ENCODE measurements around the gene SNTG2. TPM values are rescaled to one million over a fixed set of nuclear protein-coding genes. Genes with fewer than 3 reads are reported as not detected.

The SNTG2 gene
- total and polyA plus RNA-seq, 4 donors: 1.5 to 4.2 (median 1.9) TPM

DNA sequence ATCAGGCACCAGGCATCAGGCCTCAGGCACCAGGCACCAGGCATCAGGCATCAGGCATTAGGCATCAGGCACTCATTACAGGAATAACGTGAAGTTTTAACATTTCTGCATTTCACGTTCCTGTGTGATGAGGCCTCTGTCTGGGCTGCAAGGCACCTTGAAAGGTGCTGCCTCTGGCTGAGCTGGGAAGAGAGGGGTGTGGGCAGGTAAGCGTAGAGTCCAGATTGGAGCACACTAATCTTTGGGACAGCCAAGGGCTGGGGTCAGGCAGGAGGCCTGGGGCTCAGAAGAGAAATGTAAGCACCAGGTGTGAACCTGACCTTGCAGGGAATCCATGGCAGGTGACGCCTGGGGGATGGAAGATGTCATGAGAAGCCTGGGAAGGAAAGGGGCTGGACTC is 25.3 kb upstream of the SNTG2 start:
- H3K27me3 ChIP-seq (ENCODE audit: control insufficient read depth, insufficient read depth, low read length): no peaks in the 10 kb centered on the region
- WGBS (ENCODE audit: insufficient coverage): 84% methylated on average over 4 of the region's 4 CpGs
- no peaks in the 10 kb centered on the region for H3K36me3 ChIP-seq (ENCODE audit: control insufficient read depth, insufficient read depth, low read length)
- no peak for DNase-seq (ENCODE audit: low read depth in 4 of 6, low spot score in 6 of 6)
- no peak overlapping the region for H3K4me3 ChIP-seq (ENCODE audit: low read depth, low read length)
- no peaks in the 10 kb centered on the region for H3K4me1 ChIP-seq (ENCODE audit: control insufficient read depth, insufficient read depth, low read length)
- no peak overlapping the region for H3K27ac ChIP-seq (ENCODE audit: low read depth, low read length)
- peaks cover 5% of the 10 kb centered on the region for H3K9me3 ChIP-seq (ENCODE audit: control insufficient read depth, insufficient read depth, low read length)

DNA sequence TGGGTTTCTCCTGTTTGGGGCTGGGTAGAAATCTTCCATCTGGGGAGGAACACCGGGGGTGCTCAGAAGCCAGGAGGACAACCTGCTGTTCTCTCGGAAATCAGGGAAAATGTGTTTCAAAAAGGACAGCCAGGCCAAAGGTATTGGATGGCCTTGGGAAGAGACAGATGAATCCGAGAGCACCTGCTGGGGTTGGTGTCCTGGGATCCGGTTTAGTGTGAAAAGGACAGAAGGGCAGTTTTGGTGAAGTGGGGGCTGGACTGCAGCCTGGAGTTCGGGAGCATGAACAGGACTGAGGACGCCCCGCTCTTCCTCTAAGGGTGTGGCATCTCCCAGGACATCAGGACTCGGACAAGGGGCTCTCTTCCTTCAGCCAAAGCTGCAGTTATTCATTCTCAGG is 24.9 kb upstream of the SNTG2 start:
- DNase-seq (ENCODE audit: low read depth in 4 of 6, low spot score in 6 of 6): no peak

DNA sequence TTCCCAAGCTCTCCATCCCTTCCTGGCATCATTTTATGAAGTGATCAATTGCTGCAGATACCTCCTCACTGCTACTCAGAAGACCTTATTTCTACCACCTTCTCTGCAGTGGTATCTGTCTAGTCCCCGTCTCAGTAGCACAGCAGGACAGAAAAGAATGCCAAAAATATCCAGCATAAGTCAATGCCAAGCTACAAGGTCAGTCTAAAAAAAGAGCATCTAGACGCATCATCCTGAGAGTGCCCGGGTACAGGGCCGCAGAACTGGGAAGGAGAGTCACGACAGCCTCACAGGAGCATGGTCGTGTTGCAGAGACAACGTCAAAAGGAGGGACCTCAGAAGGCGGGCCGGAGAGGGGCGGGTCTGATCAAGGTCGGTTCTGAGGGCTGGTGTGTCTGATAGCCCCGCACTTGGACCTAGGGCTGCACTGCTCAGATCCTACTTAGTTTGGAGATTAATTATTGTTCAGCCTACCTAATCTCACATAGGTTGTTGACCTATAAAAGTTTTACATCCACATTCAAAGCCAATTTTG is 24.3 kb upstream of the SNTG2 start:
- Histone ChIP-seq H3K27ac (ENCODE audit: low read depth, low read length) (no peak overlapping the region), H3K27me3 (ENCODE audit: control insufficient read depth, insufficient read depth, low read length) (no peaks in the 10 kb centered on the region), H3K36me3 (ENCODE audit: control insufficient read depth, insufficient read depth, low read length) (no peaks in the 10 kb centered on the region), H3K4me1 (ENCODE audit: control insufficient read depth, insufficient read depth, low read length) (no peaks in the 10 kb centered on the region), H3K4me3 (ENCODE audit: low read depth, low read length) (no peak overlapping the region), H3K9me3 (ENCODE audit: control insufficient read depth, insufficient read depth, low read length) (peaks cover 5% of the 10 kb centered on the region)
- WGBS (ENCODE audit: insufficient coverage): 84% methylated on average over 7 of the region's 12 CpGs
- DNase-seq (ENCODE audit: low read depth in 4 of 6, low spot score in 6 of 6): no peak

More for the DNA sequence above, 24.9 kb upstream of the SNTG2 start:
- H3K27ac ChIP-seq (ENCODE audit: low read depth, low read length): no peak overlapping the region
- WGBS (ENCODE audit: insufficient coverage): 82% methylated on average over 8 of the region's 8 CpGs
- peaks cover 5% of the 10 kb centered on the region for H3K9me3 ChIP-seq (ENCODE audit: control insufficient read depth, insufficient read depth, low read length)
- H3K4me1 ChIP-seq (ENCODE audit: control insufficient read depth, insufficient read depth, low read length): no peaks in the 10 kb centered on the region
- no peaks in the 10 kb centered on the region for H3K27me3 ChIP-seq (ENCODE audit: control insufficient read depth, insufficient read depth, low read length)
- H3K4me3 ChIP-seq (ENCODE audit: low read depth, low read length): no peak overlapping the region
- no peaks in the 10 kb centered on the region for H3K36me3 ChIP-seq (ENCODE audit: control insufficient read depth, insufficient read depth, low read length)

DNA sequence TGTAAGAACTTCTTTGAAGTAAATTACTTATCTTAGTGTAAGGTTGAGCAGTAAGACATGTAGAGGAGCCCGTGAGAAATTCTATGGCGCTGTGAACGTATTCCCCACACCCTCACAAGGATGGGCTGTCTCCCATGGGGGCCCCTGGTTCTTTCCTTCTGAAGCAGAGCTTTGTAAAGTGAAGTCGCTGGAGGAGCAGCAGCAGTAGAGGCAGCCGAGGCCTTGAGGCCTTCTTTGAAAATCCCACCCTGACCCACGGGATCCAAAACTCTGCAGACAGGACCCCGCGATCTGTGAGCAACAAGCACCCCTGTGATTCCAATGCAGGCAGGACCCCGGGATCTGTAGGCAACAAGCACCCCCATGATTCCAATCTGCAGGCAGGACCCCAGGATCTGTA is 23.8 kb upstream of the SNTG2 start:
- 84% methylated on average over 8 of the region's 9 CpGs for WGBS (ENCODE audit: insufficient coverage)
- no peaks in the 10 kb centered on the region for H3K36me3 ChIP-seq (ENCODE audit: control insufficient read depth, insufficient read depth, low read length)
- no peak overlapping the region for H3K27ac ChIP-seq (ENCODE audit: low read depth, low read length)
- no peaks in the 10 kb centered on the region for H3K27me3 ChIP-seq (ENCODE audit: control insufficient read depth, insufficient read depth, low read length)
- DNase-seq (ENCODE audit: low read depth in 4 of 6, low spot score in 6 of 6): no peak
- H3K4me1 ChIP-seq (ENCODE audit: control insufficient read depth, insufficient read depth, low read length): no peaks in the 10 kb centered on the region
- peaks cover 5% of the 10 kb centered on the region for H3K9me3 ChIP-seq (ENCODE audit: control insufficient read depth, insufficient read depth, low read length)
- no peak overlapping the region for H3K4me3 ChIP-seq (ENCODE audit: low read depth, low read length)

DNA sequence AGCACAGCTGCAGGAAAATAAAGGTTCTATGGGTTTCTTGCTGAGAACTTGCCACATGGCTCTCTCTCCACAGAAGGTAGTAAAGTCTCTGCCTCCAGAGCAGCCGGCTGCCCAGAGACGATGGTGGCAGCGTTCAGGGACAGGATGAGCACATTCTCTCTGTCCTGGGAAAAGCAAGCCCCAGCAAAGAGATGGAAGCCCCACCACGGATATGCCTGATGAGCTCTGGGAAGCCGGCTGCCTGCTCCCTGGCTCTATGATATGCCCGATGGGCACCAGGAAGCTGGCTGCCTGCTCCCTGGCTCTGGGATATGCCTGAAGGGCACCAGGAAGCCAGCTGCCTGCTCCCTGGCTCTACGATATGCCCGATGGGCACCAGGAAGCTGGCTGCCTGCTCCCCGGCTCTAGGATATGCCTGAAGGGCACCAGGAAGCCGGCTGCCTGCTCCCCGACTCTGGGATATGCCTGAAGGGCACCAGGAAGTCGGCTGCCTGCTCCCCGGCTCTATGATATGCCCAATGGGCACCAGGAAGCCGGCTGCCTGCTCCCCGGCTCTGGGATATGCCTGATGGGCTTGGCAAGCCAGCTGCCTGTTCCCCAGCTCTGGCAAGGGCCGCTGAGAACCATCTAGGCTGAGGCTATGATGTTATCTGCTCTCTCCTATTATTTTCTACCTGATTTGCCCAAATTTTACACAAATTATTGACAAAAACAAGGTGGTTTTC is 21.5 kb upstream of the SNTG2 start:
- H3K27me3 ChIP-seq (ENCODE audit: control insufficient read depth, insufficient read depth, low read length): no peaks in the 10 kb centered on the region
- H3K4me1 ChIP-seq (ENCODE audit: control insufficient read depth, insufficient read depth, low read length): peaks cover 12% of the 10 kb centered on the region
- 86% methylated on average over 16 of the region's 16 CpGs for WGBS (ENCODE audit: insufficient coverage)
- H3K36me3 ChIP-seq (ENCODE audit: control insufficient read depth, insufficient read depth, low read length): no peaks in the 10 kb centered on the region
- no peak for DNase-seq (ENCODE audit: low read depth in 4 of 6, low spot score in 6 of 6)
- peaks cover 5% of the 10 kb centered on the region for H3K9me3 ChIP-seq (ENCODE audit: control insufficient read depth, insufficient read depth, low read length)
- H3K27ac ChIP-seq (ENCODE audit: low read depth, low read length): no peak overlapping the region
- no peak overlapping the region for H3K4me3 ChIP-seq (ENCODE audit: low read depth, low read length)

DNA sequence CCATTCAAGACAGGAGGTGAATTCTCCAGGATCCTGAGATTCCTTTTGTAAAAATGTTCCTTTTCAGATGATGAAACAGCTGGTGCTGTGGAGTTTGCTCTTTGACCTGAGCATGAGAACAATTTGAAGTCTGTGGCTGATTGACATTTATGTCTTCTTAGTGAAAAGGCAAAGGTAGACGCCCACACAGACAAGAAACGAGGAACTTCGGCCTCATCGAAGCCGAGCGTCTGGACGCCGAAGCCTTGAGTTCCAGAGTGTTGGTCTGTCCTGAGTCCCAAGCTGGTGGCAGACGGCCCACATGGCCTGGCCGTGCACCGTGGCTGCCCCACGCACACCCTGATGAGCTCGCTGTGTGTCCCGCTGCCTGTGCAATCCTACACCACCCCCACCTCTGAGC is 20.7 kb upstream of the SNTG2 start:
- WGBS (ENCODE audit: insufficient coverage): 86% methylated on average over 14 of the region's 14 CpGs
- H3K27ac ChIP-seq (ENCODE audit: low read depth, low read length): no peak overlapping the region
- H3K4me1 ChIP-seq (ENCODE audit: control insufficient read depth, insufficient read depth, low read length): peaks cover 12% of the 10 kb centered on the region
- H3K27me3 ChIP-seq (ENCODE audit: control insufficient read depth, insufficient read depth, low read length): no peaks in the 10 kb centered on the region
- H3K4me3 ChIP-seq (ENCODE audit: low read depth, low read length): no peak overlapping the region
- no peak for DNase-seq (ENCODE audit: low read depth in 4 of 6, low spot score in 6 of 6)
- H3K36me3 ChIP-seq (ENCODE audit: control insufficient read depth, insufficient read depth, low read length): no peaks in the 10 kb centered on the region
- H3K9me3 ChIP-seq (ENCODE audit: control insufficient read depth, insufficient read depth, low read length): peaks cover 5% of the 10 kb centered on the region

DNA sequence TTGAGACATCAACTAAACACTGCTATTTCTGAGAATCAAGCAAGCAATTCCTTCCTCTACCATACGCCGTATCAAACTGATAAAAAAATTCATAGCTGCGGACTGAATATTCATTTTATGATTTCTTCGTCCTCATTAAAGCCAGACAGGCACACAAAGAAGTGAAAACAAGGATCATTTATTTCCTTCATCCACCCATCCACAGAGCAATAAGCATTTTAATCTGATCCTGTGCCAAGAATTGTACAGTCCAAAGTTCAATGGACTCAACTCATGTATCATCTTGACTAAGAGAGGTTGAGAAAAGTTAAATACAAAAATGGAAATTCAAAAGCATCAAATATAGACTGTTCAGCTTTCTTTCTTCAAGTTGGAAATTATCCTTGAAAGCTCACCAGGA is 19.7 kb upstream of the SNTG2 start:
- no peak overlapping the region for H3K4me3 ChIP-seq (ENCODE audit: low read depth, low read length)
- H3K36me3 ChIP-seq (ENCODE audit: control insufficient read depth, insufficient read depth, low read length): no peaks in the 10 kb centered on the region
- H3K9me3 ChIP-seq (ENCODE audit: control insufficient read depth, insufficient read depth, low read length): peaks cover 5% of the 10 kb centered on the region
- no peak overlapping the region for H3K27ac ChIP-seq (ENCODE audit: low read depth, low read length)
- WGBS (ENCODE audit: insufficient coverage): 92% methylated on average over 2 of the region's 4 CpGs
- H3K27me3 ChIP-seq (ENCODE audit: control insufficient read depth, insufficient read depth, low read length): no peaks in the 10 kb centered on the region
- no peak for DNase-seq (ENCODE audit: low read depth in 4 of 6, low spot score in 6 of 6)
- H3K4me1 ChIP-seq (ENCODE audit: control insufficient read depth, insufficient read depth, low read length): peaks cover 12% of the 10 kb centered on the region

DNA sequence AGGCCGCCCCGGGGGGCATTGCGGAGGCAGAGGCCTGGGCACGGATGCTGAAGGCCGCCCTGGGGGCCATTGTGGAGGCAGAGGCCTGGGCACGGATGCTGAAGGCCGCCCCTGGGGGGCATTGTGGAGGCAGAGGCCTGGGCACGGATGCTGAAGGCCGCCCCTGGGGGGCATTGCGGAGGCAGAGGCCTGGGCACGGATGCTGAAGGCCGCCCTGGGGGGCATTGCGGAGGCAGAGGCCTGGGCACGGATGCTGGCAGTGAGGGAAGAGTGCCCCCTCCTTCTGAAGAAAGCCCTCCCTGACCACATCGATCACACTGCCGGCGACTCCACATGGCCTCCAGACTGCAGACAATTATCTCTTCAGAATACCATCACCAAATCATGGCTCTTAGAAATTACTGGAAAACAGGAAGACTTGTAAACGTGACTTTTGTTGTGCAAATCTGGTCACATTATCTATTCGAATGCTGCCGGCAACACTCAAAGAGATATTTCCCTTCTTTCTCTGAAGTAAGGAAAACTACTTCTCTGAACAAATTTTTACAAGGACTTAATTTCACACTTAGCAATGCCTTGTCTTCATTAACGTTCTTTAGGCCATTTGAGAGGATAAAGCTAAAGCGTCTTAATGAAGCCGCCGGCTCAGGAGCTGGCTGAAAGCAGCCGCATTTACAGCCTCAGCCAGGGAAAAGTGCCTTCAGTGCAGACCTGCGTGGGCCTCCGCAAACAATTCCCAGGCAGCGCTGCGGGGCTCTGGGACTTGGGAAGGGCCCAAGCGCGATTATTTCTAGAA is 18.1 kb upstream of the SNTG2 start:
- Histone ChIP-seq H3K27me3 (ENCODE audit: control insufficient read depth, insufficient read depth, low read length) (no peaks in the 10 kb centered on the region), H3K4me3 (ENCODE audit: low read depth, low read length) (no peak overlapping the region), H3K27ac (ENCODE audit: low read depth, low read length) (no peak overlapping the region), H3K4me1 (ENCODE audit: control insufficient read depth, insufficient read depth, low read length) (peaks cover 14% of the 10 kb centered on the region), H3K36me3 (ENCODE audit: control insufficient read depth, insufficient read depth, low read length) (no peaks in the 10 kb centered on the region), H3K9me3 (ENCODE audit: control insufficient read depth, insufficient read depth, low read length) (no peaks in the 10 kb centered on the region)
- WGBS (ENCODE audit: insufficient coverage): 21% methylated on average over 17 of the region's 31 CpGs
- DNase-seq (ENCODE audit: low read depth in 4 of 6, low spot score in 6 of 6): peak in 2 of 6 donors; percentile 52 to 81

DNA sequence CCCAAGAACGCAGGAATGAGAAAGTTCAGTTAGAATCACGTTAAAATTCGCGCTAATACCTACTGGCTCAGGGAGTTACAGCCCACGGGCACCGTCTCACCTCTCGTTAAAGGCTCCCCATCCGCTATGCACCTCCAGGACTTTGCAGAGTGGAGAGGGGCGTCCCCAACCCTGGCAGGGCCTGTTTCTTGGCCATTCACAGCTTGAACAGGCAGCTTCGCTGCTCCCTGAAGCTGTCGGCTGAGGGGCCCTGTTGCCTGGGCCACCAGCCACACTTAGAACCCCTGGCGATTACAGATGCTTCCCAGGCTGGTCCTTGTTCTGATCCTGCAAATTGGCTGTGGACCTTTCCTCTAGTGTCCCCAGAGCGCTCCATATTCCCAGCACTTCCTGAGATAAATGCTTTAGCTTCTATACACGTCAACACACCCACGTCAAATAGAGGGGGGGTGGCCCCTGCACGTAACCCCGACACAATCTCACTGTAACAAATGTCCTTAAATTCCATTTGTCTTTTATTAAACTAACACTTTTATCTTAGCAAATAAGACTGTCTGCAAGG is 16.8 kb upstream of the SNTG2 start:
- no peak for DNase-seq (ENCODE audit: low read depth in 4 of 6, low spot score in 6 of 6)
- WGBS (ENCODE audit: insufficient coverage): 93% methylated on average over 15 of the region's 17 CpGs
- Histone ChIP-seq H3K27me3 (ENCODE audit: control insufficient read depth, insufficient read depth, low read length) (no peaks in the 10 kb centered on the region), H3K4me1 (ENCODE audit: control insufficient read depth, insufficient read depth, low read length) (peaks cover 16% of the 10 kb centered on the region), H3K4me3 (ENCODE audit: low read depth, low read length) (no peak overlapping the region), H3K27ac (ENCODE audit: low read depth, low read length) (no peak overlapping the region), H3K9me3 (ENCODE audit: control insufficient read depth, insufficient read depth, low read length) (no peaks in the 10 kb centered on the region), H3K36me3 (ENCODE audit: control insufficient read depth, insufficient read depth, low read length) (no peaks in the 10 kb centered on the region)

Data from spinal cord (tissue), 10 donors.